H1 (cell line): ENCODE results near the gene PGBD5. TPM values are rescaled to one million over a fixed set of nuclear protein-coding genes. Genes with fewer than 3 reads are reported as not detected.

Source experiments
- CBX5 ChIP-seq: fragments of 300-800, 300-1000 bp; sonication (generic); IDR thresholded peaks from 2 replicates; pipeline ENCODE4 v1.7.1; 2016; ENCODE audit warnings: antibody characterized with exemption, low read length, low read depth
- CREB1 ChIP-seq: IDR thresholded peaks from 2 replicates; pipeline ENCODE4 v1.6.1; 2012; ENCODE audit warnings: inconsistent platforms
- EGR1 ChIP-seq: IDR thresholded peaks from 2 replicates; pipeline ENCODE4 v1.6.1; 2011; ENCODE audit warnings: low read depth, low read length, borderline replicate concordance
- HDAC2 ChIP-seq, 2 experiments: fragments of 300-600 bp in 1 of 2; sonication (generic) in 1 of 2; IDR thresholded peaks; 2 replicates each; pipeline ENCODE4 v1.6.1; 2011 to 2012; ENCODE audit warnings: low read depth in 2 of 2, low read length in 2 of 2, mild to moderate bottlenecking in 2 of 2, moderate library complexity in 2 of 2, borderline replicate concordance in 1 of 2, inconsistent platforms in 1 of 2
- JUN ChIP-seq: IDR thresholded peaks from 2 replicates; pipeline ENCODE4 v1.6.1; 2011; ENCODE audit warnings: low read depth, mild to moderate bottlenecking, improper control_type of control experiment, low read length
- NRF1 ChIP-seq: IDR thresholded peaks from 2 replicates; pipeline ENCODE4 v1.6.1; 2011; ENCODE audit warnings: mild to moderate bottlenecking, low read depth, low read length, improper control_type of control experiment
- RBBP5 ChIP-seq: IDR thresholded peaks from 2 replicates; pipeline ENCODE4 v1.7.1; 2012; ENCODE audit warnings: low read depth, mild to moderate bottlenecking, inconsistent platforms, low read length, moderate library complexity, borderline replicate concordance
- SP2 ChIP-seq: IDR thresholded peaks from 2 replicates; pipeline ENCODE4 v1.6.1; 2012; ENCODE audit warnings: mild to moderate bottlenecking, low read length, inconsistent platforms
- polyA plus RNA-seq, 7 experiments: library from polyadenylated mRNA; depleted of rRNA in 3 of 7; stranded (reverse) in 5 of 7; unstranded in 2 of 7; fragments of >200 nt in 5 of 7; fragments of 200-250 nt in 2 of 7; gene quantifications; 1 replicate in 5 of 7; 2 replicates in 1 of 7; 4 replicates in 1 of 7; pipeline versions ENCODE4 v1.2.1 to v1.2.3, GENCODE V29; 2011 to 2013; ENCODE audit warnings: missing spikeins in 2 of 7, mixed read lengths in 2 of 7
- total RNA-seq: library from RNA; stranded (reverse); fragmentation: NEBNext Ultra II Directional; extraction: Animal tissue kit (Norgen Biotek cat#: 25700); gene quantifications from 2 replicates; pipeline ENCODE4 v1.2.1, GENCODE V29; 2021
- TF ChIP-seq, protein P1 (sequence below): fragments of 300-600 bp; sonication (generic); IDR thresholded peaks from 2 replicates; pipeline ENCODE4 v1.7.1; 2012; ENCODE audit warnings: low read length, moderate library complexity, mild to moderate bottlenecking, inconsistent platforms; ENCODE audit not compliant: insufficient replicate concordance
- TF ChIP-seq, protein P2 (sequence below): IDR thresholded peaks from 2 replicates; pipeline ENCODE4 v1.6.1; 2012; ENCODE audit warnings: inconsistent platforms

Gene PGBD5
- total and polyA plus RNA-seq, 2 of the 8 experiments (the other 6 are each of a cell fraction or from before 2014, with no cell fraction given) = 16.3 to 18.4 TPM

DNA sequence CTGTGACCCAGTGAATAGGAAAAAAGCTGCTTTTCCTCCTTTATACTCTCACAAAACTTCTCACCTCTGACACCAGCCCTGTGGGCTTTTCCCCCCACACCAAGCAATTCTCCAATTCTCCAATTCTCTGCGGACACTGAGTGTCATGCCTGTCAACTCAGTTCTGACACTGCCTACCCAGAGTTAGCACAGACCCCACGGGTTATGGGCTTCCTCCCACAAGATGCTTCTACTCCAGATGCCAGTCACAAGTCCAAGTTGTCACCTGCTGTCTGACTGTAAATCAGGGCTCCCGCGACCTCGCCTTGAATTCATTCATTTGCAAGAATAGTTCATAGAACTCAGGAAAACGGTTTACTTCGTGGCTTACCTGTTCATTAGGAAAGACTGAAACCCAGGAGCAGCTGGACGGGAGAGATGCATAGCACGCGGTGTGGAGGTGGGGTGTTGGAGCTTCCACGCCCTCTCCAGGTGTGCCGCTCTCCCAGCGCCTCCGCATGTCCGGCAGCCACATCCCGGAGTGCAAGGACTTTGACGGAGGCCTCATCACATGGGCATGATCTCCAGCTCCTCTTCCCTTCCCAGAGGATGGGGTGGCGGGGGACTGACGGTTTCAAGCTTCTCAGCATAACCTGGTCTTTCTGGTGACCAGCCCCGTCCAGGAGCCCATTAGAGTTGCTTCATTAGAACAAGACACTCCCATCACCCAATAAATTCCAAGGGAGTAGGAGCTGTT is 154.7 kb downstream of the PGBD5 start (continued):
- TF ChIP-seq, protein P1, sequence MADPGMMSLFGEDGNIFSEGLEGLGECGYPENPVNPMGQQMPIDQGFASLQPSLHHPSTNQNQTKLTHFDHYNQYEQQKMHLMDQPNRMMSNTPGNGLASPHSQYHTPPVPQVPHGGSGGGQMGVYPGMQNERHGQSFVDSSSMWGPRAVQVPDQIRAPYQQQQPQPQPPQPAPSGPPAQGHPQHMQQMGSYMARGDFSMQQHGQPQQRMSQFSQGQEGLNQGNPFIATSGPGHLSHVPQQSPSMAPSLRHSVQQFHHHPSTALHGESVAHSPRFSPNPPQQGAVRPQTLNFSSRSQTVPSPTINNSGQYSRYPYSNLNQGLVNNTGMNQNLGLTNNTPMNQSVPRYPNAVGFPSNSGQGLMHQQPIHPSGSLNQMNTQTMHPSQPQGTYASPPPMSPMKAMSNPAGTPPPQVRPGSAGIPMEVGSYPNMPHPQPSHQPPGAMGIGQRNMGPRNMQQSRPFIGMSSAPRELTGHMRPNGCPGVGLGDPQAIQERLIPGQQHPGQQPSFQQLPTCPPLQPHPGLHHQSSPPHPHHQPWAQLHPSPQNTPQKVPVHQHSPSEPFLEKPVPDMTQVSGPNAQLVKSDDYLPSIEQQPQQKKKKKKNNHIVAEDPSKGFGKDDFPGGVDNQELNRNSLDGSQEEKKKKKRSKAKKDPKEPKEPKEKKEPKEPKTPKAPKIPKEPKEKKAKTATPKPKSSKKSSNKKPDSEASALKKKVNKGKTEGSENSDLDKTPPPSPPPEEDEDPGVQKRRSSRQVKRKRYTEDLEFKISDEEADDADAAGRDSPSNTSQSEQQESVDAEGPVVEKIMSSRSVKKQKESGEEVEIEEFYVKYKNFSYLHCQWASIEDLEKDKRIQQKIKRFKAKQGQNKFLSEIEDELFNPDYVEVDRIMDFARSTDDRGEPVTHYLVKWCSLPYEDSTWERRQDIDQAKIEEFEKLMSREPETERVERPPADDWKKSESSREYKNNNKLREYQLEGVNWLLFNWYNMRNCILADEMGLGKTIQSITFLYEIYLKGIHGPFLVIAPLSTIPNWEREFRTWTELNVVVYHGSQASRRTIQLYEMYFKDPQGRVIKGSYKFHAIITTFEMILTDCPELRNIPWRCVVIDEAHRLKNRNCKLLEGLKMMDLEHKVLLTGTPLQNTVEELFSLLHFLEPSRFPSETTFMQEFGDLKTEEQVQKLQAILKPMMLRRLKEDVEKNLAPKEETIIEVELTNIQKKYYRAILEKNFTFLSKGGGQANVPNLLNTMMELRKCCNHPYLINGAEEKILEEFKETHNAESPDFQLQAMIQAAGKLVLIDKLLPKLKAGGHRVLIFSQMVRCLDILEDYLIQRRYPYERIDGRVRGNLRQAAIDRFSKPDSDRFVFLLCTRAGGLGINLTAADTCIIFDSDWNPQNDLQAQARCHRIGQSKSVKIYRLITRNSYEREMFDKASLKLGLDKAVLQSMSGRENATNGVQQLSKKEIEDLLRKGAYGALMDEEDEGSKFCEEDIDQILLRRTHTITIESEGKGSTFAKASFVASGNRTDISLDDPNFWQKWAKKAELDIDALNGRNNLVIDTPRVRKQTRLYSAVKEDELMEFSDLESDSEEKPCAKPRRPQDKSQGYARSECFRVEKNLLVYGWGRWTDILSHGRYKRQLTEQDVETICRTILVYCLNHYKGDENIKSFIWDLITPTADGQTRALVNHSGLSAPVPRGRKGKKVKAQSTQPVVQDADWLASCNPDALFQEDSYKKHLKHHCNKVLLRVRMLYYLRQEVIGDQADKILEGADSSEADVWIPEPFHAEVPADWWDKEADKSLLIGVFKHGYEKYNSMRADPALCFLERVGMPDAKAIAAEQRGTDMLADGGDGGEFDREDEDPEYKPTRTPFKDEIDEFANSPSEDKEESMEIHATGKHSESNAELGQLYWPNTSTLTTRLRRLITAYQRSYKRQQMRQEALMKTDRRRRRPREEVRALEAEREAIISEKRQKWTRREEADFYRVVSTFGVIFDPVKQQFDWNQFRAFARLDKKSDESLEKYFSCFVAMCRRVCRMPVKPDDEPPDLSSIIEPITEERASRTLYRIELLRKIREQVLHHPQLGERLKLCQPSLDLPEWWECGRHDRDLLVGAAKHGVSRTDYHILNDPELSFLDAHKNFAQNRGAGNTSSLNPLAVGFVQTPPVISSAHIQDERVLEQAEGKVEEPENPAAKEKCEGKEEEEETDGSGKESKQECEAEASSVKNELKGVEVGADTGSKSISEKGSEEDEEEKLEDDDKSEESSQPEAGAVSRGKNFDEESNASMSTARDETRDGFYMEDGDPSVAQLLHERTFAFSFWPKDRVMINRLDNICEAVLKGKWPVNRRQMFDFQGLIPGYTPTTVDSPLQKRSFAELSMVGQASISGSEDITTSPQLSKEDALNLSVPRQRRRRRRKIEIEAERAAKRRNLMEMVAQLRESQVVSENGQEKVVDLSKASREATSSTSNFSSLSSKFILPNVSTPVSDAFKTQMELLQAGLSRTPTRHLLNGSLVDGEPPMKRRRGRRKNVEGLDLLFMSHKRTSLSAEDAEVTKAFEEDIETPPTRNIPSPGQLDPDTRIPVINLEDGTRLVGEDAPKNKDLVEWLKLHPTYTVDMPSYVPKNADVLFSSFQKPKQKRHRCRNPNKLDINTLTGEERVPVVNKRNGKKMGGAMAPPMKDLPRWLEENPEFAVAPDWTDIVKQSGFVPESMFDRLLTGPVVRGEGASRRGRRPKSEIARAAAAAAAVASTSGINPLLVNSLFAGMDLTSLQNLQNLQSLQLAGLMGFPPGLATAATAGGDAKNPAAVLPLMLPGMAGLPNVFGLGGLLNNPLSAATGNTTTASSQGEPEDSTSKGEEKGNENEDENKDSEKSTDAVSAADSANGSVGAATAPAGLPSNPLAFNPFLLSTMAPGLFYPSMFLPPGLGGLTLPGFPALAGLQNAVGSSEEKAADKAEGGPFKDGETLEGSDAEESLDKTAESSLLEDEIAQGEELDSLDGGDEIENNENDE = no peak
- TF ChIP-seq CREB1 = no peak
- no peak for TF ChIP-seq EGR1
- no peak for TF ChIP-seq CBX5
- TF ChIP-seq RBBP5 = no peak
- TF ChIP-seq JUN = no peak
- TF ChIP-seq NRF1 = no peak
- TF ChIP-seq HDAC2 (IDR thresholded peaks at IDR 0.05; ENCODE audit: borderline replicate concordance in 1 of 2, low read depth in 2 of 2, low read length in 2 of 2) = no peak
- TF ChIP-seq SP2 = no peak
- TF ChIP-seq, protein P2, sequence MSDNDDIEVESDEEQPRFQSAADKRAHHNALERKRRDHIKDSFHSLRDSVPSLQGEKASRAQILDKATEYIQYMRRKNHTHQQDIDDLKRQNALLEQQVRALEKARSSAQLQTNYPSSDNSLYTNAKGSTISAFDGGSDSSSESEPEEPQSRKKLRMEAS = no peak
